SK-N-MC (cell line): ENCODE data around the gene COL8A2.

Source experiments
- DNase-seq: peaks from one replicate; pipeline ENCODE4 v3.0.0-alpha.2; 2011; ENCODE audit warnings: low read depth, low spot score
- H3K27ac ChIP-seq: fragments of 200-600 bp; sonication (generic); 2 replicates; pipeline ENCODE4 v1.5.1; 2016; ENCODE audit warnings: mixed run types
- H3K36me3 ChIP-seq: fragments of 200-600 bp; sonication (generic); 2 replicates; pipeline ENCODE4 v1.6.1; 2017; ENCODE audit warnings: antibody characterized with exemption, low read length, mixed read lengths; ENCODE audit not compliant: insufficient read depth
- H3K4me3 ChIP-seq: fragments of 200-600 bp; sonication (generic); 2 replicates; pipeline ENCODE4 v1.5.1; 2016
- H3K9ac ChIP-seq: fragments of 200-600 bp; sonication (generic); 2 replicates; pipeline ENCODE4 v1.8.0; 2017; ENCODE audit warnings: mixed run types, mixed read lengths; ENCODE audit not compliant: insufficient read length
- H3K9me3 ChIP-seq: fragments of 200-600 bp; sonication (generic); 2 replicates; pipeline ENCODE4 v1.6.1; 2017; ENCODE audit warnings: low read depth, mild to moderate bottlenecking, antibody characterized with exemption, low read length, moderate library complexity, mixed read lengths
- EZH2 ChIP-seq: fragments of 200-600 bp; sonication (generic); IDR thresholded peaks from one replicate; pipeline ENCODE4 v1.6.1; 2017; ENCODE audit warnings: antibody characterized with exemption
- FOXP2 ChIP-seq: optimal IDR thresholded peaks from 2 replicates; pipeline ENCODE3; 2011; ENCODE audit warnings: mild to moderate bottlenecking, moderate library complexity; ENCODE audit not compliant: insufficient read depth; ENCODE audit errors: extremely low read length, control extremely low read depth
- POLR2AphosphoS5 ChIP-seq: IDR thresholded peaks from 2 replicates; pipeline ENCODE4 v1.6.1; 2012; ENCODE audit warnings: mild to moderate bottlenecking, low read depth, low read length, borderline replicate concordance

The COL8A2 gene

GRCh38 chr1:36149237-36149972 lies 24.4 kb upstream of the COL8A2 start, which contains the start of gene TRAPPC3:
TRAPPC3 (minus strand) TSS chr1:36149486; CDS start chr1:36149378, 108 bp downstream.
- peak; percentile 97 for DNase-seq
- Histone ChIP-seq H3K9me3 (no peaks in the 10 kb centered on the region), H3K9ac (peak within 1 kb of the TSS; percentile 89), H3K4me3 (peak within 1 kb of the TSS; percentile 94), H3K27ac (peak within 1 kb of the TSS; percentile 95), H3K36me3 (peaks cover 13% of the 10 kb centered on the region; the same call in 1 of the 2 replicates)
- TF ChIP-seq EZH2 = no peak
- TF ChIP-seq POLR2AphosphoS5 = peak; percentile 97
- TF ChIP-seq FOXP2 = peak; percentile 93

DNA sequence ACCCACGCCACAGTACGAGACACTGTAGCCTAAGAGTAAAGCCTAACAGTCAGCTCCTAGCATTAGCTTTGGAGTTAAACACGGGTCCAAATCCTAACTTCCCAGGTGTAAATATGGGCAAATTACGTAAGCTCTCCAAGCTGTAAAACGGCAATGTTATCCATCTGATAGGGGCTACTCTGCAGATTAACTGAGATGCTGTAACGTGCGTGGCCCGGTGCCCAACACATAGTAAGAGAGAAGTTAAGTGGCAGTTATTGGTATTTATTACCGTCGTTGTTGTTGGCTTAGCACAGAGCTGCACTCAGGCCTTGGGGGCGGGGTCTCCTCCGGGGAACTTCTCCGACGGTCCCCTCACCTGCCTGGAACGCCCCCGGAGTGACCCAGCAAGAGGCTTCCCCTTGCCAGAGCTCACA lies 23.8 kb upstream of the COL8A2 start:
- peak overlapping the region; percentile 94 for H3K4me3 ChIP-seq
- DNase-seq = no peak
- no peak for TF ChIP-seq POLR2AphosphoS5
- TF ChIP-seq FOXP2 = no peak
- TF ChIP-seq EZH2 = no peak
- H3K9ac ChIP-seq = peak overlapping the region; percentile 89
- peak overlapping the region; percentile 48; the same call in 1 of the 2 replicates for H3K27ac ChIP-seq
- H3K9me3 ChIP-seq = no peaks in the 10 kb centered on the region
- peaks cover 13% of the 10 kb centered on the region; the same call in 1 of the 2 replicates for H3K36me3 ChIP-seq

- H3K27ac ChIP-seq = no peak overlapping the region
- no peak for DNase-seq
- H3K36me3 ChIP-seq = peaks cover 20% of the 10 kb centered on the region
These were observed 19.4 kb upstream of the COL8A2 start for GRCh38 chr1:36144413-36144812.

DNA sequence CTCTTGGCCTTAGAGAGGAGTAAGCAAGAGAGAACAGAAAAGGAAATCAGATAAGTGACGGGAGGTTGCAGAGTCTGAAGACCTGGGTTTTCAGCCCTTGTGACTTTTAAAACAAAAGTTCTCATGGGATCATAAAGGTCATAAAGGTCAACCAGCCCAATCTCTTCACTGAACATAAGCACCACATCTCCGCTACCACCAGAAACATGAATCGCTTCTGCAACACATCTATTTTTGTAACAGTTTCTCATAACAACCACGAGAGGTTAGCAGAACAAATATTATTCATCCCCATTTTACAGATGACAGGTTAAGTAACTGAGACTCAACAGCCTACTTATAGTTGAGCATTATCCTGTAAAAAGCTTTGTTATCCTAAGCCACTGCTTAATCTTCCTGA lies 18.4 kb upstream of the COL8A2 start:
- Histone ChIP-seq H3K9ac (no peak overlapping the region), H3K27ac (no peak overlapping the region), H3K36me3 (peaks cover 26% of the 10 kb centered on the region), H3K4me3 (no peak overlapping the region), H3K9me3 (no peaks in the 10 kb centered on the region)
- no peak for TF ChIP-seq EZH2
- TF ChIP-seq POLR2AphosphoS5 = no peak
- no peak for TF ChIP-seq FOXP2
- no peak for DNase-seq

More at GRCh38 chr1:36144413-36144812, 19.4 kb upstream of the COL8A2 start:
- no peak overlapping the region for H3K9ac ChIP-seq
- no peak for TF ChIP-seq FOXP2
- no peak for TF ChIP-seq EZH2
- no peak for TF ChIP-seq POLR2AphosphoS5
- H3K9me3 ChIP-seq = no peaks in the 10 kb centered on the region
- H3K4me3 ChIP-seq = no peak overlapping the region

- no peaks in the 10 kb centered on the region for H3K9me3 ChIP-seq
- H3K9ac ChIP-seq = no peak overlapping the region
- H3K36me3 ChIP-seq = peaks cover 33% of the 10 kb centered on the region
- no peak overlapping the region for H3K4me3 ChIP-seq
- H3K27ac ChIP-seq = no peak overlapping the region
- TF ChIP-seq POLR2AphosphoS5 (no peak), EZH2 (no peak), FOXP2 (no peak)
- no peak for DNase-seq
These were observed 17.1 kb upstream of the COL8A2 start for GRCh38 chr1:36142121-36142520.

GRCh38 chr1:36139521-36139920 lies 14.5 kb upstream of the COL8A2 start:
- TF ChIP-seq FOXP2 (no peak), POLR2AphosphoS5 (no peak), EZH2 (no peak)
- Histone ChIP-seq H3K36me3 (peaks cover 37% of the 10 kb centered on the region), H3K4me3 (no peak overlapping the region), H3K9ac (no peak overlapping the region), H3K27ac (no peak overlapping the region), H3K9me3 (no peaks in the 10 kb centered on the region)
- no peak for DNase-seq

DNA sequence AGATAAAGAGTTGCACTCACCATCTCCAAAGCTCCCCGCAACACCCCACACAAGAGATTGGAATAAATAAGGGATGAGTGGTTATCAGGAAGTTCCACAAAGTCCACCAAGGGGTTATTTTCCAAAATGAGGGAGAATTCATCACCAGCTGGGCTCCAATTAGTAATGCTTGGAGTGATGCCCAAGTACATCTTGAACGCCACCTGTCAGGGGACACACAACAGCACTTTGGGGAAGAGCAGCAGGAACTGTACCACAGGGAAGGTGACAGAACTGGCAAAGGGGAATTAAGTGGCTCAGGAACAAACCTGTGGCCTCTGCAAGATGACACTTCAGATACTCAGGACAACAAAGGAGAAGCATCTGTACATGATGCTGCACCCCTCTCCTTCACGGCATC lies 12.8 kb upstream of the COL8A2 start:
- no peaks in the 10 kb centered on the region for H3K9me3 ChIP-seq
- no peak overlapping the region for H3K27ac ChIP-seq
- no peak for DNase-seq
- H3K36me3 ChIP-seq = peaks cover 34% of the 10 kb centered on the region
- H3K9ac ChIP-seq = no peak overlapping the region
- TF ChIP-seq POLR2AphosphoS5 (no peak), EZH2 (no peak), FOXP2 (no peak)
- H3K4me3 ChIP-seq = no peak overlapping the region

DNA sequence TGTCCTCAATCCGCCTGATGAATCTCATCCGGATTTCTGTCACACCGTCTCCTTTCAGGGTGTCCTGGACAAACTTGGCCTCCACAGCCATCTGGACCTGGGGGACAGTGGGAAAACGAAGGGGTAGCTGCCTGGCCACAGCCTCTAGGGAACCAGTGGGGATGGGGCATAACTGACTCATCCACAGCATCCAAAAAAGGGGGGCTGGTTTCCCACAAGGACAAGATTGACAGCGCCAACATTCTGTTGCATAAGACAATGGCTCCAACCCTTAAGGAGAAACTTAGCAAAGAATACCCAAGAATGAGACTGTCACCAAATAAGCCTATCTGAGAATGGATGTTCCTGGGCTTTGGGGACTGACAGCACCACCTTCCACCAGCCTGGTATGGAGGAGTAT lies 12.2 kb upstream of the COL8A2 start:
- Histone ChIP-seq H3K27ac (no peak overlapping the region), H3K4me3 (no peak overlapping the region), H3K36me3 (peaks cover 34% of the 10 kb centered on the region), H3K9ac (no peak overlapping the region), H3K9me3 (no peaks in the 10 kb centered on the region)
- TF ChIP-seq POLR2AphosphoS5 (no peak), EZH2 (no peak), FOXP2 (no peak)
- DNase-seq = no peak

GRCh38 chr1:36136535-36136934 lies 11.5 kb upstream of the COL8A2 start:
- no peaks in the 10 kb centered on the region for H3K9me3 ChIP-seq
- peaks cover 34% of the 10 kb centered on the region for H3K36me3 ChIP-seq
- TF ChIP-seq POLR2AphosphoS5 = no peak
- no peak for TF ChIP-seq FOXP2
- no peak for TF ChIP-seq EZH2
- H3K4me3 ChIP-seq = no peak overlapping the region
- H3K9ac ChIP-seq = no peak overlapping the region
- no peak for DNase-seq
- H3K27ac ChIP-seq = peak overlapping the region; percentile 86; the same call in 1 of the 2 replicates
